ENCODE results near the gene POU6F2.

Gene POU6F2

DNA sequence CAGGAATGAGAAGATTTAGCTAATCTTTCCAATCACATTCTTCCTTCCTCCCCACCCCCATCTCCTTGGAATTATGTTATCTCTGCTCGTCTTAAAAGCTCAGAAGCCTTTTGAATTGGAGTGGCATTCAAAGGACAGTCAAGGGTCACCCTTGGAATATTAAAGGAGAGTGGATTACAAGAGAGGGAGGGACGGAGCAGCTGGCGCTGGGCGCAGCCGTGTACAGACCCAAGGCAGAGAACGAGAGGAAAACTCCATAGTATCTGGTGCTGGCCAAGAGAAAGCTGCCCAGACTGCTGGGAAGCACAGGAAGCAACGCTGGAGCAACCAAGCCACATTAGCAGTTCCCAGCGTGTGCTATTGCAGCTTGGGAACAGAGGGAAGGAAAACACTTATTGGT is 95.7 kb downstream of the POU6F2 start:
- no peak for DNase-seq

GRCh38 chr7:39075210-39075609 is 97.5 kb downstream of the POU6F2 start:
- no peak for DNase-seq

- no peak for DNase-seq
Observed at GRCh38 chr7:39083781-39084180, 106.1 kb downstream of the POU6F2 start.

DNA sequence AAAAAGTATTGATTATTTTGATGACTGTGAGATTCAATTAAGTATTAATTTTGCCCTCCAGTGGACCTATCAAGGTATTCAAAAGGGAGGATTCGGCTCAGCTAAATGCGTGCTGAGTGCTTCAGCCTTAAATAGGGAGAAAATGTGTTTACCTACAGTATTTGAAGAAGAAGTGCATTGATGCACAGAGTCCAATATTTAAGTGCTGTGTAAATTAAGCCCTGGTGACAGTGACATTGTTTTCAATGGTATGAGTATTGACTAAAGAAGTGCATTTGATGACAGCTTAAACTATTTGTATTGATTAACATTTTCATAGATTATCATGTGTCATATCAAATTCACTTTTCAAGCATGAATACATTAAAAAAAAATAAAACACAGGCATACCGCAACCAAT is 106.6 kb downstream of the POU6F2 start:
- no peak for DNase-seq

DNA sequence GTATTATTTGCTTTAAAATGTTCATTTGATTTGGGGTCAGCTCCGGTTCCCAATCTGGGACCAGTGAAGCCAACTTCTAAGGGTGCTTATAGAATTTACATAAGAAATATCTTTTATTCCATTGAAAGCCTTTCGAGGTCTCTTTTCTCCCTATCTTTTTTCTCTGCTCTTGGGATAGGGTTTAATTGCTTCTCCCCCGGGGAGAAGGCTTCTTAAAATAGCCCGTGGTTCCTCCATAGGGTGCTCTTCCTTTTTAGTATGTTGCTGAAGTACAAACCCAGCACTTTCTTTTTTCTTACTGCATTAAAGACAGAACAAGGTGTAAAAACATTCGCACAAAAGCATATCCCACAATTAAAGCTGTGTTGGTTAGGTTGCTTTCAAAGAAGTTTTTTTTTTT is 107.5 kb downstream of the POU6F2 start:
- DNase-seq = no peak

DNA sequence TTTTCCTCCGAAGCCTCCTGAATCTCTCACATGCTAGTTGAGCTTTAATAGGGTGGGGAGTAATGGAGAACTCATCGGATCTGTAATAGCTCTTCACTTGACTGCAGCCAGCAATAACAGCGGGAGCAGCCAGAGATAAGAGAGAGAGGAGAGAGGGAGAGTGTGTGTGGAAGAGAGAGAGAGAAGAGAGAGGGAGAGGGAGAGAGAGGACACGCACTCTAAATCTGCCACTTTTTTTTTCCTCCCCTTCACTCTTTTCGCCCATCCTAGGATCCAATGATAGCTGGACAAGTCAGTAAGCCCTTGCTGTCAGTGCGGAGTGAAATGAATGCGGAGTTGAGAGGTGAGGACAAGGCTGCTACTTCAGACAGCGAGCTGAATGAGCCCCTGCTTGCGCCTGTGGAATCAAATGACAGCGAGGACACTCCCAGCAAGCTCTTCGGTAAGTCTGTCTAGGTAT is 107.9 kb downstream of the POU6F2 start:
- no peak for DNase-seq

DNA sequence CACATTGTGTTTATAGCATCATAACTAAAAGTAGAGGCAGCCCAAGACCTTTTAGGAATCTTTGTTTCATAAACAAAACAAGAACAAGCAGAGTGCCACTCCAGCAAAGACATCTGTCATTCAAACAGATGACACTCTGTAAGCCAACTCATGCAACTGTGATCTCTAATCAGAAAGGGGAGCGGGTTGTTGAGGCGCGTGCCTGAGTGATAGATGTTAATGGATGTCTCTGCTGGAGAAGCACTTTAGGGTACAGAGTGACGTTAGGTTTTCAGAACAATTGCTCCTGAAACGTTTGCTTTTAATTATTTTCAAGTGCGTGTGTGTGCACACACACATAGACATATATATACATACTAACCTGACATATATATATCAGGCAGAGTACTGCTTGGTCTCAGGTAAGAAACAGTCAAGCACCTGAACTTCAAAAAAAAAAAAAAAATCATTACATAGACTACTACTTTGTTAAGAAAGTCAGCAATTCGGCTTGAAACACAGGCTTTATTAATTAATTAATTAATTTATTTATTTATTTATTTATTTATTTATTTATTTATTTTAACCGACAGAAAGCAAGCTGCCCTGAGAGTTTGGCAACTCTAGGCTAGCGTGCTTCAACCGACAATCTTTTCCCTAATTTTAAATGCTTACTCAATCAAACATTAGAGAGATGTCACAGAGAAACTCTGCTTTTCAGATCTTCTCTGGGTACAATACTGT is 109.1 kb downstream of the POU6F2 start:
- DNase-seq = no peak

- no peak for DNase-seq
Observed at GRCh38 chr7:39088730-39089593, 111.3 kb downstream of the POU6F2 start.

GRCh38 chr7:39091145-39091544 is 113.4 kb downstream of the POU6F2 start:
- DNase-seq = no peak

GRCh38 chr7:39091774-39092173 is 114.1 kb downstream of the POU6F2 start:
- no peak for DNase-seq

GRCh38 chr7:39094731-39095130 is 117.0 kb downstream of the POU6F2 start:
- DNase-seq = peak; percentile 73

DNA sequence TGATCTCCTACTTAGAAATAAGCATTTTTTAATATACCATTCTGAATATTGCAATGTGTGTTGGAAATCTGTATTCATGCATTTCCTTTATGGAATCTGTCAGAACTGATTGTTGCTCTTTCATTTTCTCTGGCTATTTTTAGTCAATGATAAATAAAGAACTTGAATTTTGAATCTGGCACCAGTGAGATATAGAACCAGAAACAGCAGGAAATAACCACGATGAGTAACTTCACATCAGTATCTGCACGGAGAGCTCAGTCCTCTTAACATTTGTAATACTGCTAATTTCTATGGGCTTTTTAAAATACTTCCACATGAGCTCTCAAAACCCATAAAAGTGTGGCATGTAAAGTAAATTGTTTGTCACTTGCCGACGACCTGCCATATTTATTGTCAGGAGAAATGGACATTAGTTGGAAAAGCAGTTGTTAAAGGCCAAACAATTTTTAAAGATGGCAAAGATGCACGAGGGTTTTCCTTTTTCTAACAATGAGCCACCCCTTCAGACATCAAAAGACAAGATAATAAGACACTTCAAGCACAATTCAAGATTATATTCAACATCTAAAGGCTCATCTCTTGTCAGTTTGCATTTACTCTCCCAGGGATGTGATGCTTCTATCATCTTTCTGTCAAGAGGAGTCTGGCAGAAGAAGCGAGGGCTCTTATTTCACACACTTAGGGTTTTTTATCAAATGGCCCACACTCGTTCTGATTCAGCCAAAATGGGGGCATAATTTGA is 118.3 kb downstream of the POU6F2 start:
- DNase-seq = peak; percentile 18

GRCh38 chr7:39098506-39098905 is 120.8 kb downstream of the POU6F2 start:
- DNase-seq = no peak

GRCh38 chr7:39099146-39099545 is 121.4 kb downstream of the POU6F2 start:
- DNase-seq = no peak

DNA sequence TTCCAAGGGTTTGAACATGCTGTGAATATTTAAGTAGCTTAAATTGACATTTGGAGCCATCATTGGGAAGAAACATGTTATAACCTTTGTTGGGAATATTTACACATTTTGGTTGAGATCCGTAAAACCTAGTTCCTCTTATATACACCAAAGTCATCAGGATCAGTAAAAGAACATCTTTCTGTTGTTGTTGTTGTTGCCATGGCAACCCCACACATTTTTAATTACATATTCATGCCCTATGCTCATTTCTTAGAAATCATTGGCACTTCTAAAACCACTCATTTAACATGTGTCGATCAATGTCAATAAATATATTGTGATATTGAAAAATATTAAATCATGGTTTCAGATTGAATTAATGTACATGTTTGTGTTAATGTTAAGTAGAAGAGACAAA is 122.6 kb downstream of the POU6F2 start:
- DNase-seq = no peak

GRCh38 chr7:39102234-39102633 is 124.5 kb downstream of the POU6F2 start:
- DNase-seq = no peak

GRCh38 chr7:39105720-39106119 is 128.0 kb downstream of the POU6F2 start:
- DNase-seq = no peak

DNA sequence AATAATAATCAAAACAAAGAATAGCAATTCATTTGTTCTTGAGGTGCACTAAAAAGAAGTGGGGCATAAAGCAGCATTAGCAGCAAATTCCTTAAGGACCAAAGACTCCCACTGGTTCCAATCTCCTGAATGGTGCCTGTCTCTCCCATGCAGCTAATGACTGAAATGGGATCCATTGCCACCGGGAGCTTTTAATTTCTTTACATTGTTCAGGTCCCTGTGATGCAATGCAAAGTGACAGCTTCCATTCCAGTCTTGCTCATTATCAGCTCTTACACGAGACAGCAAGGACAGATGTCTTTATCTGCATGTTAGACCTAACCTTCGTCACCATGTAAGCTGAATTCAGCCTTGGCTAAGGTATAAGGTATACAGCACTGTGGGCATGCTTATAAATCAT is 148.1 kb downstream of the POU6F2 start:
- DNase-seq = no peak

GRCh38 chr7:39127058-39127457 is 149.3 kb downstream of the POU6F2 start:
- no peak for DNase-seq

DNA sequence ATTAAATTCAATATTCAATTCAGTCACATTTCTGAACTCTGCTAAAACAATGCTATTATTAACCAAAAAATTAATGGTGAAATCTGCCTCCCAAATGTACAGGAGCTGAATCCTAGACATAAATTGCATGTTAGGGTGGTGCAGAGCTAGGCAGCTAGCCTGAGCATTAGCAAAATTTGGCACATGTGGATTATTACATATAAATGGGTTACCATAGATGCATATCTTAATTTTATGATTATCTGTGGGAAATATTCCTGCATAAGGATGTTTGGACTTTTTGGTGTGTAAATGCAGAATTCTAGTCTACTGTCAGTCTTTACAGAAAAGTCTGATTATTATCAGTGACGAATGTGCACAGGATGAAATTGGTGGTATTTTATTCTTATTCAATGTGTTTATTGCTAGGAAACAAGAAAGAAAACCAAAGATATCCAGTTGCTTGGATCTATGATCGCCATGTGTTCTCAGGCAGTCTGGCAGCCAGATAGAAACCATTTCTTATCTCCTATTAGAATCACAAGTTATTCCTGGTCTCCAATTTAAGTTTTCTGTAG is 150.7 kb downstream of the POU6F2 start:
- DNase-seq = no peak

- peak; percentile 2 for DNase-seq
Observed at GRCh38 chr7:39130274-39130673, 152.6 kb downstream of the POU6F2 start.

- no peak for DNase-seq
Observed at GRCh38 chr7:39130857-39131526, 153.3 kb downstream of the POU6F2 start.

DNA sequence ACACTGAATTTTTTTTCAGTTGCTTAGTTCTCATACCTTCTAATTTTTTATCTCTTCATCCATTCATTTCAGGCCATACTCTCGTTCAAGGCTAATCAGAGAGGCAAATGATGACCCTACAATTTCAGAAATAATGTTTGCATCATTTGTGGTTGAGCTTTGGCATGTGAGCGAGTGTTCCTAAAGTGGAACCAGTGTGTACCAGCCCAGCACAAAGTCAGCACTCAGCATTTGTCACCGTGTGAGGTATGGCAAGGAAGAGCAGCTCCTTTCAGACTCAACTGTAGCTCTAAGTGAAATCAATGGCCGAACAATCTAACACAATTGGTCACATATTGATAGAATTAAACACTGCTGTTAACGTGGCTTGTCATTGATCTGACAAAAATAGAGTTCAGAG is 154.6 kb downstream of the POU6F2 start:
- no peak for DNase-seq
